Smooth muscle cell (in vitro differentiated cells): ENCODE results near the gene BUB1B. TPM values are rescaled to one million over a fixed set of nuclear protein-coding genes. Genes with fewer than 3 reads are reported as not detected.
"Not testable (repeated sequence)": the region's sequence is repeated elsewhere in the genome, so short reads cannot be mapped to it uniquely, and the experiment has no call there.

Experiments
- DNase-seq: peaks from one replicate; lab custom pipeline; 2025; ENCODE audit not compliant: unreplicated experiment; lab: John Stamatoyannopoulos, UW
- H2AFZ ChIP-seq: fragments of 200-600 bp; sonication (generic); 2 replicates; pipeline ENCODE4 v1.6.0; 2016; ENCODE audit warnings: antibody characterized with exemption, low read depth, mild to moderate bottlenecking
- H3F3A ChIP-seq: fragments of 200-600 bp; sonication (generic); 2 replicates; pipeline ENCODE4 v1.6.0; 2017; ENCODE audit warnings: antibody characterized with exemption, low read depth
- H3K27ac ChIP-seq: fragments of 200-600 bp; sonication (generic); 2 replicates; pipeline ENCODE4 v1.5.1; 2016; ENCODE audit warnings: low read depth, mild to moderate bottlenecking
- H3K27me3 ChIP-seq: fragments of 200-600 bp; sonication (generic); 2 replicates; pipeline ENCODE4 v1.6.1; 2016; ENCODE audit warnings: low read depth, mild to moderate bottlenecking
- H3K36me3 ChIP-seq: fragments of 200-600 bp; sonication (generic); 2 replicates; pipeline ENCODE4 v1.5.1; 2016; ENCODE audit warnings: low read depth
- H3K4me1 ChIP-seq: fragments of 200-600 bp; sonication (generic); 2 replicates; pipeline ENCODE4 v1.5.1; 2016; ENCODE audit warnings: low read depth
- H3K4me2 ChIP-seq: fragments of 200-600 bp; sonication (generic); 2 replicates; pipeline ENCODE4 v1.6.0; 2016; ENCODE audit warnings: mild to moderate bottlenecking
- H3K4me3 ChIP-seq: fragments of 200-600 bp; sonication (generic); 2 replicates; pipeline ENCODE4 v1.5.1; 2016; ENCODE audit warnings: mild to moderate bottlenecking
- H3K79me2 ChIP-seq: fragments of 200-600 bp; sonication (generic); 2 replicates; pipeline ENCODE4 v1.6.0; 2016; ENCODE audit warnings: low read depth, mild to moderate bottlenecking
- H3K9ac ChIP-seq: fragments of 200-600 bp; sonication (generic); 2 replicates; pipeline ENCODE4 v1.6.0; 2016; ENCODE audit warnings: low read depth
- H3K9me3 ChIP-seq: fragments of 200-600 bp; sonication (generic); replicated peaks from 2 replicates; pipeline ENCODE4 v1.5.1; 2016; ENCODE audit warnings: low read depth
- H4K20me1 ChIP-seq: fragments of 200-600 bp; sonication (generic); 2 replicates; pipeline ENCODE4 v1.6.0; 2016; ENCODE audit warnings: low read depth
- WGBS: methylation state at CpG from one replicate; pipeline ENCODE4 v1.1.7; 2016; ENCODE audit warnings: low lambda C conversion rate; 5-methylcytosine and 5-hydroxymethylcytosine counted together
- polyA plus RNA-seq: library from polyadenylated mRNA; unstranded; fragments of >200 nt; fragmentation: Nextera tagmentation; extraction: Ambion mirVana; gene quantifications from 2 replicates; pipeline ENCODE4 v1.2.1, GENCODE V29; 2016
- total RNA-seq: library from RNA; depleted of rRNA; stranded (reverse); fragments of >200 nt; gene quantifications from 2 replicates; pipeline ENCODE4 v1.2.3, GENCODE V29; 2014
- TF ChIP-seq, protein P1 (sequence below): fragments of 200-600 bp; sonication (generic); IDR thresholded peaks from 2 replicates; pipeline ENCODE4 v1.5.1; 2017; ENCODE audit warnings: borderline replicate concordance, mild to moderate bottlenecking, antibody characterized with exemption; ENCODE audit not compliant: insufficient read depth, poor library complexity, severe bottlenecking

The BUB1B gene
- total and polyA plus RNA-seq, 2 experiments from 2014 or later, result 5.8 to 15.0 TPM

DNA sequence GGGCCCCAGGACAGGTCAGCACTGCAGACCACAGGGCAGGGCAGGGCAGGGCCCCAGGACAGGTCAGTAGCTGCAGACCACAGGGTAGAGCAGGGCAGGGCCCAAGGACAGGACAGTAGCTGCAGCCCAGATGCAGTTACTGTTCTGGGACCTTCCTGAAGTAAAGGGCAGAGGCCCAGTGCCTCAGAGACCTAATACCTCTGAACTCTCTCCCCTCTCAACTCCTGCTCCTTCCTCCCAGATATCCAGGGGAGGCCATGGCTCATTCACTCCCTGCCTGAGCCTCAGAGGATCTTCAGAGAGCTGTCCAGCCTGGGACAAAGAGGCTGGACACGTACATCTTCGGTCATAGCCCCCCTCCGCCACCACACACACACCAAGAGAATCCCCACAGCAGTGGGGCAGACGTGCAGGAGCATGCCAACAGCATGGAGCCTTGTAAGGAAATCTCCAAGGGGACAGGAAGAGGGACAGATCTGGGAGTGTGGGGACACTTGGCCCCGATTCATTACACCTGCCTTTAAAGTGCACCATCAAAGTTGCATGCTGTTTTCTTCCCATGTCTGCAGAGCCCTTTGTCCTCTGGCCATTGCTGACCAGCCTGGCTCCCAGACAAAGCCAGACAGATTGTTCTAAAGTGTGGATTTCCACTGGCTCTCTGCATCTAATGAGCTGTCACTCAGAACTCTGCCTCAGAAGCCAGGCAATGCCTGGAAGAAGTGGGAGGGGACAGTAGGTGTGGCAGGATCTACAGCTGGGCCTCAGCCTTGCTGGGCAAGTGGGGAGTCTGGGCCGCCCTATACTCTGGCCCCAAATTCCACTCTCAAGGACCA is 24.2 kb upstream of the BUB1B start:
- TF ChIP-seq, protein P1, sequence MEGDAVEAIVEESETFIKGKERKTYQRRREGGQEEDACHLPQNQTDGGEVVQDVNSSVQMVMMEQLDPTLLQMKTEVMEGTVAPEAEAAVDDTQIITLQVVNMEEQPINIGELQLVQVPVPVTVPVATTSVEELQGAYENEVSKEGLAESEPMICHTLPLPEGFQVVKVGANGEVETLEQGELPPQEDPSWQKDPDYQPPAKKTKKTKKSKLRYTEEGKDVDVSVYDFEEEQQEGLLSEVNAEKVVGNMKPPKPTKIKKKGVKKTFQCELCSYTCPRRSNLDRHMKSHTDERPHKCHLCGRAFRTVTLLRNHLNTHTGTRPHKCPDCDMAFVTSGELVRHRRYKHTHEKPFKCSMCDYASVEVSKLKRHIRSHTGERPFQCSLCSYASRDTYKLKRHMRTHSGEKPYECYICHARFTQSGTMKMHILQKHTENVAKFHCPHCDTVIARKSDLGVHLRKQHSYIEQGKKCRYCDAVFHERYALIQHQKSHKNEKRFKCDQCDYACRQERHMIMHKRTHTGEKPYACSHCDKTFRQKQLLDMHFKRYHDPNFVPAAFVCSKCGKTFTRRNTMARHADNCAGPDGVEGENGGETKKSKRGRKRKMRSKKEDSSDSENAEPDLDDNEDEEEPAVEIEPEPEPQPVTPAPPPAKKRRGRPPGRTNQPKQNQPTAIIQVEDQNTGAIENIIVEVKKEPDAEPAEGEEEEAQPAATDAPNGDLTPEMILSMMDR, result no peak
- no peaks in the 10 kb centered on the region for H3F3A ChIP-seq
- H3K27me3 ChIP-seq, result no peaks in the 10 kb centered on the region
- H3K4me2 ChIP-seq, result no peak overlapping the region
- no peaks in the 10 kb centered on the region for H3K4me1 ChIP-seq
- no peaks in the 10 kb centered on the region for H4K20me1 ChIP-seq
- H2AFZ ChIP-seq, result no peak overlapping the region
- no peak for DNase-seq
- no peaks in the 10 kb centered on the region for H3K36me3 ChIP-seq
- no peaks in the 10 kb centered on the region for H3K79me2 ChIP-seq
- H3K9ac ChIP-seq, result no peak overlapping the region
- 89% methylated on average over 6 of the region's 6 CpGs for WGBS
- no peaks in the 10 kb centered on the region for H3K9me3 ChIP-seq
- no peak overlapping the region for H3K27ac ChIP-seq
- no peak overlapping the region for H3K4me3 ChIP-seq

DNA sequence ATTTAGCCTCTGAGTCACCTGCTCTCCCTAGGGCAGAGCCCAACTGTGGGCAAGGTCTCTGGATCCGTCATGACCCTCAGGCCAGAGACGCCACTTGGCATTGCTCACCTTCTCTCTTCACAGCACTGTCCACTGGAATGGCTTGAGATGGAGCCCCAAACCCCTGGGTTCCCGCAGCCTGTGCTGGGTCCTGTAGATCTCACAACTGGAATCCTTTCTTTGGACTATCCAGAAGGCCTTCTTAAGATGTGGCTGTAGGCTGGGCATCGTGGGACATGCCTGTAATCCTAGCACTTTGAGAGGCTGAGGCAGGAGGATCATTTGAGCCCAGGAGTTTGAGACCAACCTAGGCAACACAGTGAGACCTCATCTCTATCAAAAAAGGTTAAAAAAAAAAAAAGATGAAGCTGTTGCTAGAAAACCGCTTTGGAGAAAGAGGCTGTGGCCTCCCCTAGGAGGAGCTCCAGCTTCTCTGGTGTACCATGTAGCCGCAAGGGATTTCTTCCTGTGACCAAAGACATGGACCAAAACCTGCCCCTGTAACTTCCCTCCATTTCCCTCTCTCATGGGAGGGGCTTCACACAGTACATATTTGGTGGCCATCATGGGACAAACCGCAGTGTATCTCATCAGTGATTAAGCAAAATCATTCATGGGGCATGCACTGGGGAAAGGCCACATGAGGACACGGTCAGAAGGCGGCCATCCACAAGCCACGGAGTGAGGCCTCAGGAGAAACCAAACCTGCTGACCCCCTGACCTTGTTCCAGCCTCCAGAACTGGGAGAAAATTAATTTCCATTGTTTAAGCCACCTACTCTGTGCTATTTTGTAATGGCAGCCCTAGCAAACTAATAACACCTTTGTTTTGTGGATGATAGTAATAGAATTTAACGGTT is 23.3 kb upstream of the BUB1B start:
- Histone ChIP-seq H3K27ac (no peak overlapping the region), H2AFZ (no peak overlapping the region), H3F3A (no peaks in the 10 kb centered on the region), H3K79me2 (no peaks in the 10 kb centered on the region), H4K20me1 (no peaks in the 10 kb centered on the region), H3K27me3 (no peaks in the 10 kb centered on the region), H3K36me3 (no peaks in the 10 kb centered on the region), H3K9ac (no peak overlapping the region), H3K4me1 (no peaks in the 10 kb centered on the region), H3K4me3 (no peak overlapping the region), H3K4me2 (no peak overlapping the region), H3K9me3 (no peaks in the 10 kb centered on the region)
- DNase-seq, result no peak
- TF ChIP-seq, protein P1, result no peak
- WGBS, result 87% methylated on average over 11 of the region's 11 CpGs

GRCh38 chr15:40138201-40138570 is 22.7 kb upstream of the BUB1B start:
- not testable (repeated sequence) for H3K4me2 ChIP-seq, H3K79me2 ChIP-seq, DNase-seq, H3K4me3 ChIP-seq, H2AFZ ChIP-seq, H3K27me3 ChIP-seq, H3K9ac ChIP-seq, H4K20me1 ChIP-seq, H3K36me3 ChIP-seq, H3K9me3 ChIP-seq, H3K27ac ChIP-seq, H3K4me1 ChIP-seq, H3F3A ChIP-seq
- WGBS, result 77% methylated on average over 3 of the region's 3 CpGs

DNA sequence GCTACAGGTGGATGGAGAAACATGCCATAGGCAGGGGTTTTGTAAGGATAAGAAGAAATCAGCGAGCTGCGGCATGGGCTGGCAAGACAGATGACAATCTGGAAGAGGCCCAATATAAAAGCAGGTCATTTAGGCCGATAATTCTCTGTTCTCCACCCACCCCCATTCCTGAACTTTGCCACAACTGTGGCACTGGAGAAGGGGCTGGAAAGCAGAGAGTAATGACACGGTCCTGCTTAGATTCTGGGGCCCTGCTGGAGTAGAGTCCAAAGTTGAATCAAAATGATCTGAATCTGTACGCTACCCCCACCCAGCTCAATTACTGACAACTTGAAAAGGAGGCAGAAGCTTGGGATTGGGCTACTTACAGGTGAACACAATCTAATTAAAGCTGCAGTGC is 18.4 kb upstream of the BUB1B start:
- H4K20me1 ChIP-seq, result no peaks in the 10 kb centered on the region
- no peak overlapping the region for H3K4me2 ChIP-seq
- H3K9me3 ChIP-seq, result no peaks in the 10 kb centered on the region
- WGBS, result 95% methylated on average over 5 of the region's 5 CpGs
- H3K9ac ChIP-seq, result no peak overlapping the region
- H3K4me3 ChIP-seq, result no peak overlapping the region
- H3K4me1 ChIP-seq, result no peaks in the 10 kb centered on the region
- H3F3A ChIP-seq, result no peaks in the 10 kb centered on the region
- no peaks in the 10 kb centered on the region for H3K36me3 ChIP-seq
- DNase-seq, result no peak
- H3K27me3 ChIP-seq, result no peaks in the 10 kb centered on the region
- H3K79me2 ChIP-seq, result no peaks in the 10 kb centered on the region
- no peak overlapping the region for H3K27ac ChIP-seq
- TF ChIP-seq, protein P1, result no peak
- H2AFZ ChIP-seq, result no peak overlapping the region
